ENCODE data around the gene RPL39L.
A peak's percentile ranks its signal among the peaks of the same experiment; 100 is the strongest.

Gene RPL39L

DNA sequence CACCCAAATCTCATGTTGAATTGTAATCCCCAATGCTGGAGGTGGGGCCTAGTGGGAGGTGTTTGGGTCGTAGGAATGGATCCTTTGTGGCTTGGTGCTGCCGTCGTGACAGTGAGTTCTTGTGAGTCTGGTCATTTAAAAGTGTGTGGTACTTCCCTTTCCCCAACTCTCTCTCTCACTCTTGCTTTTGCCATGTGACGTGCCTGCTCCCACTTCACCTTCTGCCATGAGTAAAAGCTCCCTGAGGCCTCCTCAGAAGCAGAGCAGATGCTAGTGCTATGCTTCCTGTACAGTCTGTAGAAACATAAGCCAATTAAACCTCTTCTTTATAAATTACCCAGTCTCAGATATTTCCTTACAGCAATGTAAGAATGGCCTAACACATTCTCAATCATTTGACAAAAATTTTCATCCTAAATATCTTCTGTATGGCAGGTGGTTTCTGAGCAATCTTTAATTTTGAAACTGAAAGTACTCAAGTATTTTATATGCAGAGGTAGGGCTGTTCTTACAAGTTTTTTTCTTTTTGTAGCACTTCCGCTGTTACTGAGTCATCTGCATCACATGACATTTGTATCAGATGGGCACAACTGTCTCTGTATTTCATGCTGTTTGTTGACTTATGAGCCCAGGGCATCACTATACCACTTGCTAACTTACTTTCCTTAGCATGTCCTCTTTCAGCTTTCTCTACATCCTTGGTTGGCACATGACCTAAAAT lies 8.8 kb downstream of the RPL39L start:
- no peak for TF ChIP-seq CTCF (IDR thresholded peaks at IDR 0.05; ENCODE audit: control insufficient read depth, insufficient read depth, low read depth, low read length, missing control alignments)
- no peak for DNase-seq (ENCODE audit: low read depth)
- H3K4me3 ChIP-seq (ENCODE audit: control insufficient read depth, low read depth, low read length), result no peak overlapping the region

GRCh38 chr3:187125319-187126031 lies 13.8 kb downstream of the RPL39L start:
- no peak for TF ChIP-seq CTCF (IDR thresholded peaks at IDR 0.05; ENCODE audit: control insufficient read depth, insufficient read depth, low read depth, low read length, missing control alignments)
- no peak overlapping the region for H3K4me3 ChIP-seq (ENCODE audit: control insufficient read depth, low read depth, low read length)
- DNase-seq (ENCODE audit: low read depth), result no peak

GRCh38 chr3:187122261-187122660 lies 17.0 kb downstream of the RPL39L start:
- TF ChIP-seq CTCF (IDR thresholded peaks at IDR 0.05; ENCODE audit: control insufficient read depth, insufficient read depth, low read depth, low read length, missing control alignments), result no peak
- DNase-seq (ENCODE audit: low read depth), result no peak
- H3K4me3 ChIP-seq (ENCODE audit: control insufficient read depth, low read depth, low read length), result no peak overlapping the region

DNA sequence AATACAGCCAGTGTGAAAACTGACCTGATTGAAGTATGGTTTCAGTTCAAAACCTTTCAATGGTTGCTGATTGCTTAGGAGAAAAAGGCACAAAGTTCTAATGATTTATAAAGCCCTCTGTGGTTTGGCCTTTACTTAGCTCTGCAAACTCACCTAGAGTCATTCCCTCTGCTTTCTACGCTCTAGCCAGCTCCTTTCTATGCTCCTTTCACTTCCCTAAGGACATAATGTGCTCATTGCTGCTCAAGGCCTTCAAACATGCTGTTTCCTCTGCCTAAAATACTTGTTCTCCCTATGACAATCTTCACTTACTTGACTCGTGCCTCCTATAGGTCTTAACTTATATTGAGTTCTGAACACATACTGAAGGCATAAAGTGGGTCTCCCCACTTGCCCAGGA lies 19.0 kb downstream of the RPL39L start:
- no peak for DNase-seq (ENCODE audit: low read depth)
- TF ChIP-seq CTCF (IDR thresholded peaks at IDR 0.05; ENCODE audit: control insufficient read depth, insufficient read depth, low read depth, low read length, missing control alignments), result no peak
- H3K4me3 ChIP-seq (ENCODE audit: control insufficient read depth, low read depth, low read length), result no peak overlapping the region

DNA sequence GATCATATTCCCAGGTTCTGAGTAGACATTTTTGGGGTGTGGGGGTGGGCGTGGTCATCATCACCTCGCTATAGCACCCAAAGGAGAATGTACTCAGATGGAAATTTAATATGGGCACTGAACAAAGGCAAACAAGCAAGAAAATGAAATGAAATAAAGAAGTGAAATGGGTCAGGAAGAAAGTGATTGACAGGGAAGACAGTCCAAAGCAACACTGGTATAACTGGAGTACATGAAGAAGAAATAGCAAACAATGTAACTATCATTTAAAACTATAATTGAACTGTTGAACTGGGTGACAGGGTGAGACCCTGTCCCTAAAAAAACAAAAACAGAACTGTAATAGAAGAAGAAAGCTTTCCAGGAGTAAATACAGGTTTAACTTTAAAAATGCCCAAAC lies 24.8 kb downstream of the RPL39L start:
- no peak for DNase-seq (ENCODE audit: low read depth)
- no peak for TF ChIP-seq CTCF (IDR thresholded peaks at IDR 0.05; ENCODE audit: control insufficient read depth, insufficient read depth, low read depth, low read length, missing control alignments)
- no peak overlapping the region for H3K4me3 ChIP-seq (ENCODE audit: control insufficient read depth, low read depth, low read length)

DNA sequence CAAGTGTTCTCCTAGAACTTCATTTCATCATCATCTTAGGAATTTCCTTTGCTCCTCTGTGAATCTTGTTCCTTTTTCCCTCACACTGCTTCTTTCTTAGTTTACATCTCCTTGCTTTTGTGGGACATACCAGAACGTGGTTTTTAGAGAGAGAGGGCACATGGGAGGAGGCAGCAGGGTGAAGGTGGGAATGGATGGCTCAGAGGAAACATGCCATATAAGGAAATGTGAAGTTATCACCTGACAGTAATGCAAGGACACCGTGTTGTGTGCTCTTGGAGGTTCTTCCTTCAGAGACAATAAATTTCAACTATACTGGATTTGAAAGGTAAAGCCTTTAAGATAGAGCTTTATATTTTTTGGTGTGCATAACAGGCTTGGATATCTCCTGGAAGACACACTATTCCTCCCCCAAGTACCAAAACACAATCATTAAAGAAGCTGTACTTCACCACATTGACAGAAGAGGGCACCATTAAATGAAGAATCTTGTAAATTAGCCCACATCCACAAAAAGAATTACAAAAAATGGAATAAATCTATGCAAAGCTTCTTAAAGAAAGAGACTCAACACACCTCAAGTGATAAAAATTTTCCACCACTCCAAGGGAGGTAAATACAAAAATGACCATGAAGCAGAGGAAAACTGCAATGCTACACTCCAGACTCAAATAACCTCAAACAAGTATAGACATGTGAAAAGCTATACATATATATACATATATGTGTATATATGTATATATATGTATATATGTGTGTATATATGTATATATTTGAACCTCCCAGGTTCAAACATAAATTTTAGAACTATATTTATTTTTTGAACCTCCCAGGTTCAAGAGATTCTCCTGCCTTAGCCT lies 26.1 kb downstream of the RPL39L start:
- peak; percentile 55 for TF ChIP-seq CTCF (IDR thresholded peaks at IDR 0.05; ENCODE audit: control insufficient read depth, insufficient read depth, low read depth, low read length, missing control alignments)
- H3K4me3 ChIP-seq (ENCODE audit: control insufficient read depth, low read depth, low read length), result no peak overlapping the region
- DNase-seq (ENCODE audit: low read depth), result no peak
